Progenitor cell of endocrine pancreas (in vitro differentiated cells): ENCODE data around the gene EAF1. TPM values are rescaled to one million over a fixed set of nuclear protein-coding genes. Genes with fewer than 3 reads are reported as not detected.

Experiments
- DNase-seq: peaks from one replicate; pipeline ENCODE4 v3.0.0; 2021; ENCODE audit warnings: low spot score; ENCODE audit not compliant: unreplicated experiment
- H3K27ac Mint-ChIP-seq: 2 replicates; pipeline ENCODE4 v1.8.0; 2021; ENCODE audit warnings: mild to moderate bottlenecking, moderate library complexity, mixed read lengths
- H3K27me3 Mint-ChIP-seq: 2 replicates; pipeline ENCODE4 v1.8.0; 2021; ENCODE audit warnings: mixed read lengths
- H3K36me3 Mint-ChIP-seq: 2 replicates; pipeline ENCODE4 v1.8.0; 2022; ENCODE audit warnings: mixed read lengths; ENCODE audit not compliant: insufficient read depth
- H3K4me1 Mint-ChIP-seq: 2 replicates; pipeline ENCODE4 v1.8.0; 2021; ENCODE audit warnings: low read depth, mixed read lengths
- H3K4me3 Mint-ChIP-seq: 2 replicates; pipeline ENCODE4 v1.8.0; 2021; ENCODE audit warnings: low read depth, mild to moderate bottlenecking, moderate library complexity, mixed read lengths
- H3K9me3 Mint-ChIP-seq: 2 replicates; pipeline ENCODE4 v1.8.0; 2021; ENCODE audit warnings: low read depth, mixed read lengths
- CTCF ChIP-seq: fragments of 200-600 bp; sonication (generic); IDR thresholded peaks from one replicate; pipeline ENCODE4 v1.5.0; 2021; ENCODE audit warnings: antibody characterized with exemption, mild to moderate bottlenecking; ENCODE audit not compliant: unreplicated experiment
- total RNA-seq: library from RNA; stranded (reverse); gene quantifications from 2 replicates; pipeline ENCODE4 v1.2.1, GENCODE V29; 2021

The EAF1 gene
- total RNA-seq, 1 donor from 2014 or later, result 28.2 TPM

GRCh38 chr3:15458212-15458780, 30.9 kb downstream of the EAF1 start:
- Mint-ChIP-seq H3K4me1 (no peaks in the 10 kb centered on the region), H3K36me3 (peaks cover 5% of the 10 kb centered on the region), H3K9me3 (peaks cover 3% of the 10 kb centered on the region), H3K4me3 (no peak overlapping the region), H3K27me3 (no peaks in the 10 kb centered on the region), H3K27ac (no peak overlapping the region)
- DNase-seq, result no peak
- no peak for TF ChIP-seq CTCF

- H3K9me3 Mint-ChIP-seq, result peaks cover 3% of the 10 kb centered on the region
- DNase-seq, result no peak
- H3K27me3 Mint-ChIP-seq, result no peaks in the 10 kb centered on the region
- H3K4me1 Mint-ChIP-seq, result no peaks in the 10 kb centered on the region
- H3K36me3 Mint-ChIP-seq, result peaks cover 8% of the 10 kb centered on the region
- no peak overlapping the region for H3K27ac Mint-ChIP-seq
- no peak overlapping the region for H3K4me3 Mint-ChIP-seq
- no peak for TF ChIP-seq CTCF
These were observed 33.6 kb downstream of the EAF1 start for GRCh38 chr3:15460891-15461531.

- no peak for DNase-seq
- Mint-ChIP-seq H3K36me3 (peaks cover 10% of the 10 kb centered on the region), H3K4me3 (no peak overlapping the region), H3K27me3 (no peaks in the 10 kb centered on the region), H3K9me3 (peaks cover 3% of the 10 kb centered on the region), H3K27ac (no peak overlapping the region), H3K4me1 (no peaks in the 10 kb centered on the region)
- TF ChIP-seq CTCF, result no peak
These were observed 35.1 kb downstream of the EAF1 start for GRCh38 chr3:15462451-15462850.

GRCh38 chr3:15465876-15466585, 38.6 kb downstream of the EAF1 start:
- H3K36me3 Mint-ChIP-seq, result peaks cover 5% of the 10 kb centered on the region
- TF ChIP-seq CTCF, result no peak
- H3K27me3 Mint-ChIP-seq, result no peaks in the 10 kb centered on the region
- no peaks in the 10 kb centered on the region for H3K9me3 Mint-ChIP-seq
- no peak overlapping the region for H3K4me3 Mint-ChIP-seq
- H3K27ac Mint-ChIP-seq, result no peak overlapping the region
- DNase-seq, result no peak
- H3K4me1 Mint-ChIP-seq, result no peaks in the 10 kb centered on the region

GRCh38 chr3:15467227-15468181, 40.1 kb downstream of the EAF1 start:
- Mint-ChIP-seq H3K9me3 (no peaks in the 10 kb centered on the region), H3K4me3 (no peak overlapping the region), H3K36me3 (peaks cover 5% of the 10 kb centered on the region), H3K27ac (no peak overlapping the region), H3K27me3 (no peaks in the 10 kb centered on the region), H3K4me1 (no peaks in the 10 kb centered on the region)
- no peak for DNase-seq
- TF ChIP-seq CTCF, result no peak
